Peyer's patch (tissue), 4 donors: ENCODE data around the gene GBP6. TPM values are rescaled to one million over a fixed set of nuclear protein-coding genes. Genes with fewer than 3 reads are reported as not detected.
"Not testable (repeated sequence)": the region's sequence is repeated elsewhere in the genome, so short reads cannot be mapped to it uniquely, and the experiment has no call there.

ENCODE experiments used
- DNase-seq, 3 donors: peaks; one replicate each; pipeline ENCODE4 v3.0.0-alpha.2; 2017 to 2019
- H3K27ac ChIP-seq, 4 donors: fragments of 200-600 bp; sonication (generic); one replicate each; pipeline ENCODE4 v1.5.1; 2016 to 2019
- H3K27me3 ChIP-seq, 2 donors: fragments of 200-600 bp; sonication (generic); one replicate each; pipeline ENCODE4 v1.5.1; 2019
- H3K36me3 ChIP-seq, 3 donors: fragments of 200-600 bp; sonication (generic); one replicate each; pipeline ENCODE4 v1.5.1; 2016 to 2019
- H3K4me1 ChIP-seq, 4 donors: fragments of 200-600 bp; sonication (generic); one replicate each; pipeline ENCODE4 v1.5.1; 2016 to 2019
- H3K4me3 ChIP-seq, 4 donors: fragments of 200-600 bp; sonication (generic); 1 replicate in 3 of 4; 2 replicates in 1 of 4; pipeline ENCODE4 v1.5.1; 2016 to 2019; ENCODE audit warnings: mild to moderate bottlenecking in 1 of 4
- H3K9me3 ChIP-seq, 4 donors: fragments of 200-600 bp; sonication (generic); one replicate each; pipeline ENCODE4 v1.5.1; 2016 to 2019; ENCODE audit warnings: mild to moderate bottlenecking in 1 of 4
- CTCF ChIP-seq, 6 experiments: fragments of 450-650 bp in 4 of 6; fragments of 200-600 bp in 2 of 6; sonication (generic) in 1 of 6; IDR thresholded peaks; one replicate each; pipeline ENCODE4 v1.5.1; 2017 to 2019; ENCODE audit warnings: antibody characterized with exemption in 6 of 6, mild to moderate bottlenecking in 3 of 6, moderate library complexity in 1 of 6
- POLR2A ChIP-seq, 2 donors: fragments of 450-650 bp; IDR thresholded peaks; one replicate each; pipeline ENCODE4 v1.5.1; 2017; ENCODE audit warnings: antibody characterized with exemption in 2 of 2, mild to moderate bottlenecking in 2 of 2, moderate library complexity in 2 of 2
- total RNA-seq, 4 donors: library from RNA; depleted of rRNA; stranded (reverse); fragments of >200 nt; gene quantifications; one replicate each; pipeline ENCODE4 v1.1.0, GENCODE V29; 2016

GBP6 gene
- total RNA-seq, 4 donors from 2014 or later, result not detected

- H3K27me3 ChIP-seq, result no peaks in the 10 kb centered on the region
- no peak overlapping the region for H3K27ac ChIP-seq
- no peaks in the 10 kb centered on the region for H3K9me3 ChIP-seq
- H3K4me3 ChIP-seq, result no peak overlapping the region
- H3K4me1 ChIP-seq, result peaks cover 0 to 4% (median 0%) of the 10 kb centered on the region in 4 donors
- no peaks in the 10 kb centered on the region for H3K36me3 ChIP-seq
- no peak for DNase-seq
- TF ChIP-seq CTCF (IDR thresholded peaks at IDR 0.05) (no peak), POLR2A (IDR thresholded peaks at IDR 0.05) (no peak)
Observed at GRCh38 chr1:89360716-89361115, 3.1 kb upstream of the GBP6 start.

GRCh38 chr1:89361681-89362080 is 2.2 kb upstream of the GBP6 start:
- H3K4me3 ChIP-seq, result no peak overlapping the region
- H3K27ac ChIP-seq, result no peak overlapping the region
- peaks cover 0 to 4% (median 0%) of the 10 kb centered on the region in 4 donors for H3K4me1 ChIP-seq
- H3K9me3 ChIP-seq, result no peaks in the 10 kb centered on the region
- no peaks in the 10 kb centered on the region for H3K36me3 ChIP-seq
- no peak for DNase-seq
- no peak for TF ChIP-seq CTCF (IDR thresholded peaks at IDR 0.05)
- no peak for TF ChIP-seq POLR2A (IDR thresholded peaks at IDR 0.05)
- H3K27me3 ChIP-seq, result no peaks in the 10 kb centered on the region

GRCh38 chr1:89363196-89363595 is 663 bp upstream of the GBP6 start:
- DNase-seq, result no peak
- peaks cover 0 to under 1% (median 0%) of the 10 kb centered on the region in 4 donors for H3K4me1 ChIP-seq
- no peak for TF ChIP-seq CTCF (IDR thresholded peaks at IDR 0.05)
- no peak for TF ChIP-seq POLR2A (IDR thresholded peaks at IDR 0.05)
- H3K27me3 ChIP-seq, result no peaks in the 10 kb centered on the region
- no peaks in the 10 kb centered on the region for H3K9me3 ChIP-seq
- no peak overlapping the region for H3K27ac ChIP-seq
- H3K4me3 ChIP-seq, result no peak overlapping the region
- no peaks in the 10 kb centered on the region for H3K36me3 ChIP-seq

GRCh38 chr1:89364954-89365550 is 1.2 kb downstream of the GBP6 start:
- Histone ChIP-seq H3K9me3 (no peaks in the 10 kb centered on the region), H3K27me3 (no peaks in the 10 kb centered on the region), H3K4me3 (no peak overlapping the region), H3K36me3 (no peaks in the 10 kb centered on the region), H3K27ac (no peak overlapping the region), H3K4me1 (no peaks in the 10 kb centered on the region)
- no peak for DNase-seq
- TF ChIP-seq POLR2A (IDR thresholded peaks at IDR 0.05) (no peak), CTCF (IDR thresholded peaks at IDR 0.05) (no peak)

GRCh38 chr1:89367221-89367620 is 3.4 kb downstream of the GBP6 start:
- H3K27ac ChIP-seq, result no peak overlapping the region
- H3K4me1 ChIP-seq, result no peaks in the 10 kb centered on the region
- no peak for DNase-seq
- H3K4me3 ChIP-seq, result no peak overlapping the region
- no peaks in the 10 kb centered on the region for H3K9me3 ChIP-seq
- H3K27me3 ChIP-seq, result no peaks in the 10 kb centered on the region
- TF ChIP-seq CTCF (IDR thresholded peaks at IDR 0.05), result no peak
- TF ChIP-seq POLR2A (IDR thresholded peaks at IDR 0.05), result no peak
- no peaks in the 10 kb centered on the region for H3K36me3 ChIP-seq

- TF ChIP-seq CTCF (IDR thresholded peaks at IDR 0.05), result no peak
- TF ChIP-seq POLR2A (IDR thresholded peaks at IDR 0.05), result no peak
- no peak for DNase-seq
- Histone ChIP-seq H3K9me3 (no peaks in the 10 kb centered on the region), H3K4me1 (no peaks in the 10 kb centered on the region), H3K27me3 (no peaks in the 10 kb centered on the region), H3K27ac (no peak overlapping the region), H3K36me3 (no peaks in the 10 kb centered on the region), H3K4me3 (no peak overlapping the region)
Observed at GRCh38 chr1:89369331-89369730, 5.5 kb downstream of the GBP6 start.

GRCh38 chr1:89373810-89374209 is 10.0 kb downstream of the GBP6 start:
- not testable (repeated sequence) for H3K4me3 ChIP-seq, DNase-seq, H3K4me1 ChIP-seq, H3K9me3 ChIP-seq, H3K36me3 ChIP-seq, H3K27ac ChIP-seq, H3K27me3 ChIP-seq
